ENCODE results near the gene SMARCC1. TPM values are rescaled to one million over a fixed set of nuclear protein-coding genes. Genes with fewer than 3 reads are reported as not detected.

Gene SMARCC1
- total and polyA plus RNA-seq, 2 donors from 2014 or later, result 11.6 to 80.4 TPM

- Histone ChIP-seq H3K9ac (ENCODE audit: low read length in 3 of 3) (no peak overlapping the region), H3K36me3 (ENCODE audit: control insufficient read depth in 2 of 3, insufficient read depth in 3 of 3, low read length in 3 of 3) (no peaks in the 10 kb centered on the region), H3K9me3 (ENCODE audit: control insufficient read depth in 2 of 3, insufficient read depth in 1 of 3, low read length in 3 of 3) (no peaks in the 10 kb centered on the region), H3K4me1 (ENCODE audit: control insufficient read depth in 2 of 3, insufficient read depth in 2 of 3, low read depth in 1 of 3, low read length in 3 of 3) (no peaks in the 10 kb centered on the region), H3K4me3 (ENCODE audit: low read length in 3 of 3) (no peak overlapping the region), H3K27ac (ENCODE audit: low read depth in 2 of 2, low read length in 2 of 2) (no peak overlapping the region), H3K27me3 (ENCODE audit: control insufficient read depth, insufficient read depth, low read length) (no peaks in the 10 kb centered on the region)
- no peak for TF ChIP-seq CTCF (IDR thresholded peaks at IDR 0.05; ENCODE audit: borderline replicate concordance, extremely low read depth, insufficient read depth)
- intact Hi-C loops (cut with DNase I), result no loop called here
- DNase-seq (no peak), FAIRE-seq (no peak)
Measured at GRCh38 chr3:47536967-47537366, 244.7 kb downstream of the SMARCC1 start.

- no peak for FAIRE-seq
- intact Hi-C loops (cut with DNase I), result no loop called here
- DNase-seq, result no peak
Measured at GRCh38 chr3:47536221-47536891, 245.3 kb downstream of the SMARCC1 start.

More at GRCh38 chr3:47536221-47536891, 245.3 kb downstream of the SMARCC1 start:
- Histone ChIP-seq H3K27me3 (ENCODE audit: control insufficient read depth, insufficient read depth, low read length) (no peaks in the 10 kb centered on the region), H3K9me3 (ENCODE audit: control insufficient read depth in 2 of 3, insufficient read depth in 1 of 3, low read length in 3 of 3) (no peaks in the 10 kb centered on the region), H3K4me3 (ENCODE audit: low read length in 3 of 3) (no peak overlapping the region), H3K9ac (ENCODE audit: low read length in 3 of 3) (no peak overlapping the region), H3K36me3 (ENCODE audit: control insufficient read depth in 2 of 3, insufficient read depth in 3 of 3, low read length in 3 of 3) (no peaks in the 10 kb centered on the region), H3K4me1 (ENCODE audit: control insufficient read depth in 2 of 3, insufficient read depth in 2 of 3, low read depth in 1 of 3, low read length in 3 of 3) (no peaks in the 10 kb centered on the region), H3K27ac (ENCODE audit: low read depth in 2 of 2, low read length in 2 of 2) (no peak overlapping the region)
- no peak for TF ChIP-seq CTCF (IDR thresholded peaks at IDR 0.05; ENCODE audit: borderline replicate concordance, extremely low read depth, insufficient read depth)

Other genes starting within 250 kb of the SMARCC1 start
- 0.16 TPM for gene CSPG5, start 203.0 kb downstream of the SMARCC1 start, total RNA-seq
- gene CSPG5, start 203.0 kb downstream of the SMARCC1 start, polyA plus RNA-seq (ENCODE audit: insufficient read depth, low read depth, low replicate concordance), result 0.67 TPM
- gene DHX30, start 21.2 kb upstream of the SMARCC1 start, total RNA-seq, result 59.7 TPM
- 37.8 TPM for gene DHX30, start 21.2 kb upstream of the SMARCC1 start, polyA plus RNA-seq (ENCODE audit: insufficient read depth, low read depth, low replicate concordance)
- 239 TPM for gene MAP4, start 234.5 kb upstream of the SMARCC1 start, total RNA-seq
- gene MAP4, start 234.5 kb upstream of the SMARCC1 start, polyA plus RNA-seq (ENCODE audit: insufficient read depth, low read depth, low replicate concordance), result 69.6 TPM

Measured in kidney (tissue), 14 donors.